GM12865 (cell line): ENCODE results near the gene EXOSC10.

Experiments used
- DNase-seq: peaks from one replicate; pipeline ENCODE4 v3.0.0; 2010; ENCODE audit warnings: low read depth
- H3K4me3 ChIP-seq: 2 replicates; pipeline ENCODE4 v1.5.1; 2011; ENCODE audit warnings: mild to moderate bottlenecking, low read depth, low read length, control low read depth
- CTCF ChIP-seq: IDR thresholded peaks from 2 replicates; pipeline ENCODE4 v1.5.1; 2011; ENCODE audit warnings: low read length, control low read depth, low read depth, inconsistent platforms; ENCODE audit not compliant: insufficient read depth; ENCODE audit errors: missing control alignments

EXOSC10 gene

GRCh38 chr1:11030865-11031264 is 68.8 kb downstream of the EXOSC10 start:
- no peak overlapping the region for H3K4me3 ChIP-seq
- no peak for TF ChIP-seq CTCF
- no peak for DNase-seq

GRCh38 chr1:11028018-11028417 is 71.7 kb downstream of the EXOSC10 start:
- no peak for TF ChIP-seq CTCF
- H3K4me3 ChIP-seq, result no peak overlapping the region
- DNase-seq, result no peak

- TF ChIP-seq CTCF, result no peak
- H3K4me3 ChIP-seq, result no peak overlapping the region
- no peak for DNase-seq
Observed at GRCh38 chr1:11027316-11027715, 72.4 kb downstream of the EXOSC10 start.

- TF ChIP-seq CTCF, result no peak
- H3K4me3 ChIP-seq, result no peak overlapping the region
- DNase-seq, result no peak
Observed at GRCh38 chr1:11026903-11027302, 72.8 kb downstream of the EXOSC10 start.

- H3K4me3 ChIP-seq, result no peak overlapping the region
- TF ChIP-seq CTCF, result no peak
- no peak for DNase-seq
Observed at GRCh38 chr1:11026052-11026451, 73.6 kb downstream of the EXOSC10 start.

- no peak for TF ChIP-seq CTCF
- DNase-seq, result no peak
- no peak overlapping the region for H3K4me3 ChIP-seq
Observed at GRCh38 chr1:11025618-11026017, 74.1 kb downstream of the EXOSC10 start.

GRCh38 chr1:11024874-11025203 is 74.8 kb downstream of the EXOSC10 start:
- TF ChIP-seq CTCF, result no peak
- DNase-seq, result no peak
- no peak overlapping the region for H3K4me3 ChIP-seq
